Tibial nerve (tissue), 4 donors: Measurements from ENCODE around the gene RASA3. TPM values are rescaled to one million over a fixed set of nuclear protein-coding genes. Genes with fewer than 3 reads are reported as not detected.

ENCODE experiments used
- DNase-seq, 2 donors: peaks; one replicate each; pipeline ENCODE4 v3.0.0-alpha.2; 2019; ENCODE audit warnings: low spot score in 2 of 2
- H3K27ac ChIP-seq, 4 donors: fragments of 200-600 bp; sonication (generic) in 3 of 4; one replicate each; pipeline ENCODE4 v1.5.1; 2017 to 2019; ENCODE audit warnings: mild to moderate bottlenecking in 1 of 4
- H3K27me3 ChIP-seq, 2 donors: fragments of 200-600 bp; sonication (generic) in 1 of 2; one replicate each; pipeline versions ENCODE4 v1.5.1 to v1.6.0; 2017 to 2019
- H3K36me3 ChIP-seq, 3 donors: fragments of 200-600 bp; sonication (generic); one replicate each; pipeline ENCODE4 v1.5.1; 2018 to 2019
- H3K4me1 ChIP-seq, 4 donors: fragments of 200-600 bp; sonication (generic) in 3 of 4; one replicate each; pipeline ENCODE4 v1.5.1; 2017 to 2019
- H3K4me3 ChIP-seq, 4 donors: fragments of 200-600 bp; sonication (generic) in 3 of 4; one replicate each; pipeline ENCODE4 v1.5.1; 2017 to 2019; ENCODE audit warnings: mild to moderate bottlenecking in 1 of 4, moderate library complexity in 1 of 4
- H3K9me3 ChIP-seq, 4 donors: fragments of 200-600 bp; sonication (generic) in 3 of 4; one replicate each; pipeline ENCODE4 v1.5.1; 2017 to 2019
- EP300 ChIP-seq, 2 donors: sonication (generic); formaldehyde crosslinking; IDR thresholded peaks; one replicate each; pipeline ENCODE4 v1.6.1; 2017; ENCODE audit warnings: antibody characterized with exemption in 2 of 2, mild to moderate bottlenecking in 1 of 2
- POLR2A ChIP-seq, 2 donors: fragments of 450-650 bp; IDR thresholded peaks; one replicate each; pipeline ENCODE4 v1.6.1; 2017; ENCODE audit warnings: antibody characterized with exemption in 2 of 2, mild to moderate bottlenecking in 2 of 2, moderate library complexity in 2 of 2
- WGBS, 2 donors: methylation state at CpG; one replicate each; pipeline ENCODE4 v1.1.5; 2018; 5-methylcytosine and 5-hydroxymethylcytosine counted together
- total RNA-seq, 4 donors: library from RNA; depleted of rRNA; stranded (reverse); fragments of >200 nt; gene quantifications; one replicate each; pipeline ENCODE4 v1.1.0, GENCODE V29; 2016
- TF ChIP-seq, protein P1 (sequence below), 5 experiments: fragments of 200-600 bp in 3 of 5; fragments of 450-650 bp in 2 of 5; sonication (generic) in 3 of 5; IDR thresholded peaks; one replicate each; pipeline ENCODE4 v1.5.1; 2016 to 2019; ENCODE audit warnings: antibody characterized with exemption in 5 of 5, mild to moderate bottlenecking in 3 of 5, moderate library complexity in 2 of 5

RASA3 gene
- total RNA-seq, 4 donors from 2014 or later, result 36.2 to 63.3 (median 46.3) TPM

GRCh38 chr13:114059946-114060860, 72.2 kb downstream of the RASA3 start:
- peak in 1 of 2 donors; percentile 53 for DNase-seq
- 77 to 82% methylated on average over 41 to 51 of the region's 53 CpGs for WGBS, 2 donors
- H3K36me3 ChIP-seq, result peaks cover 0 to 7% (median 0%) of the 10 kb centered on the region in 3 donors
- peak overlapping the region in 3 of 4 donors; percentile 41 to 80 (median 70) for H3K27ac ChIP-seq
- peak in 1 of 2 donors; percentile 16 for TF ChIP-seq EP300 (IDR thresholded peaks at IDR 0.05)
- no peak for TF ChIP-seq POLR2A (IDR thresholded peaks at IDR 0.05)
- TF ChIP-seq, protein P1, sequence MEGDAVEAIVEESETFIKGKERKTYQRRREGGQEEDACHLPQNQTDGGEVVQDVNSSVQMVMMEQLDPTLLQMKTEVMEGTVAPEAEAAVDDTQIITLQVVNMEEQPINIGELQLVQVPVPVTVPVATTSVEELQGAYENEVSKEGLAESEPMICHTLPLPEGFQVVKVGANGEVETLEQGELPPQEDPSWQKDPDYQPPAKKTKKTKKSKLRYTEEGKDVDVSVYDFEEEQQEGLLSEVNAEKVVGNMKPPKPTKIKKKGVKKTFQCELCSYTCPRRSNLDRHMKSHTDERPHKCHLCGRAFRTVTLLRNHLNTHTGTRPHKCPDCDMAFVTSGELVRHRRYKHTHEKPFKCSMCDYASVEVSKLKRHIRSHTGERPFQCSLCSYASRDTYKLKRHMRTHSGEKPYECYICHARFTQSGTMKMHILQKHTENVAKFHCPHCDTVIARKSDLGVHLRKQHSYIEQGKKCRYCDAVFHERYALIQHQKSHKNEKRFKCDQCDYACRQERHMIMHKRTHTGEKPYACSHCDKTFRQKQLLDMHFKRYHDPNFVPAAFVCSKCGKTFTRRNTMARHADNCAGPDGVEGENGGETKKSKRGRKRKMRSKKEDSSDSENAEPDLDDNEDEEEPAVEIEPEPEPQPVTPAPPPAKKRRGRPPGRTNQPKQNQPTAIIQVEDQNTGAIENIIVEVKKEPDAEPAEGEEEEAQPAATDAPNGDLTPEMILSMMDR (IDR thresholded peaks at IDR 0.05), result no peak
- H3K9me3 ChIP-seq, result no peaks in the 10 kb centered on the region
- peaks cover 3 to 96% (median 59%) of the 10 kb centered on the region in 4 donors for H3K4me1 ChIP-seq
- H3K4me3 ChIP-seq, result peak overlapping the region in 1 of 4 donors; percentile 22
- no peaks in the 10 kb centered on the region for H3K27me3 ChIP-seq

GRCh38 chr13:114059428-114059827, 73.0 kb downstream of the RASA3 start:
- 93 to 97% methylated on average over 15 to 16 of the region's 16 CpGs for WGBS, 2 donors
- H3K27ac ChIP-seq, result peak overlapping the region in 2 of 4 donors; percentile 70 to 80
- TF ChIP-seq EP300 (IDR thresholded peaks at IDR 0.05) (no peak), POLR2A (IDR thresholded peaks at IDR 0.05) (no peak)
- TF ChIP-seq, protein P1 (IDR thresholded peaks at IDR 0.05), result no peak
- H3K27me3 ChIP-seq, result no peaks in the 10 kb centered on the region
- H3K9me3 ChIP-seq, result no peaks in the 10 kb centered on the region
- peaks cover 0 to 12% (median 0%) of the 10 kb centered on the region in 3 donors for H3K36me3 ChIP-seq
- no peak for DNase-seq
- H3K4me3 ChIP-seq, result no peak overlapping the region
- peaks cover 3 to 96% (median 54%) of the 10 kb centered on the region in 4 donors for H3K4me1 ChIP-seq

GRCh38 chr13:114058051-114058867, 74.2 kb downstream of the RASA3 start:
- H3K9me3 ChIP-seq, result no peaks in the 10 kb centered on the region
- peaks cover 0 to 12% (median 0%) of the 10 kb centered on the region in 3 donors for H3K36me3 ChIP-seq
- DNase-seq, result no peak
- peak overlapping the region in 2 of 4 donors; percentile 35 to 62 for H3K27ac ChIP-seq
- H3K4me3 ChIP-seq, result no peak overlapping the region
- TF ChIP-seq, protein P1 (IDR thresholded peaks at IDR 0.05), result no peak
- TF ChIP-seq EP300 (IDR thresholded peaks at IDR 0.05) (no peak), POLR2A (IDR thresholded peaks at IDR 0.05) (no peak)
- H3K27me3 ChIP-seq, result no peaks in the 10 kb centered on the region
- 89 to 93% methylated on average over 27 to 28 of the region's 30 CpGs for WGBS, 2 donors
- peaks cover 0 to 91% (median 44%) of the 10 kb centered on the region in 4 donors for H3K4me1 ChIP-seq

GRCh38 chr13:114057166-114058050, 75.0 kb downstream of the RASA3 start:
- TF ChIP-seq EP300 (IDR thresholded peaks at IDR 0.05) (no peak), POLR2A (IDR thresholded peaks at IDR 0.05) (no peak)
- TF ChIP-seq, protein P1 (IDR thresholded peaks at IDR 0.05), result no peak
- Histone ChIP-seq H3K9me3 (no peaks in the 10 kb centered on the region), H3K4me3 (no peak overlapping the region), H3K27ac (peak overlapping the region in 2 of 4 donors; percentile 35 to 62), H3K4me1 (peaks cover 0 to 87% (median 40%) of the 10 kb centered on the region in 4 donors), H3K27me3 (no peaks in the 10 kb centered on the region), H3K36me3 (peaks cover 0 to 12% (median 0%) of the 10 kb centered on the region in 3 donors)
- WGBS, 2 donors, result 52 to 57% methylated on average over 22 of the region's 23 CpGs
- no peak for DNase-seq
